ENCODE data around the gene COBL. TPM values are rescaled to one million over a fixed set of nuclear protein-coding genes. Genes with fewer than 3 reads are reported as not detected.

The COBL gene
- total RNA-seq, 1 experiment from 2014 or later, result 63.6 TPM

DNA sequence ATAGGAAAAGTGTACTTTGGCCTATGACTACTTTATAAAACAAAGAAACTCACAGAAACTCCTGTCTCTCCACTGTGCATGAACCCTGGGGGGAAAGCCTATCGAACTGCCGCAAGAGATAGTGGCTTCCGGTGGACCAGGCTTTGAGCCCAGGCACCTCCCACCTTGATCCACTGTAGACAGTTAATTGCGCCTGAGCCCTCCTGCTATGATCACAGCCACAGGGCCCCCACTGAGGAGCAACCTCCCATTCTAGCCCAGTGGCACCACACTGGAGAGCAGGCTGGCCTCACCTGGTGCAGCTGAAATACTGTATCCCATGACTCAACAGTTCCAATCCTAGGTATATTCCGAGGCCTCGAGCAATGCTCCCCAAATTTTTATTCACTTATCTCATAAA, 98.8 kb downstream of the COBL start:
- Histone ChIP-seq H3K27me3 (replicated peaks; ENCODE audit: control insufficient read depth, insufficient read depth, low read length) (no peaks in the 10 kb centered on the region), H3K36me3 (ENCODE audit: control insufficient read depth, insufficient read depth, low read length) (peaks cover 2% of the 10 kb centered on the region; the same call in 1 of the 2 replicates), H3K4me3 (ENCODE audit: low read depth, low read length) (no peak overlapping the region), H3K4me1 (no peaks in the 10 kb centered on the region), H3K9me3 (no peaks in the 10 kb centered on the region)
- no TSS peak for BruUV-seq (replicated peaks)
- Mint-ChIP-seq H3K36me3 (ENCODE audit: insufficient read depth, unreplicated experiment) (peaks cover 31% of the 10 kb centered on the region), H3K9me3 (ENCODE audit: unreplicated experiment) (no peaks in the 10 kb centered on the region), H3K4me1 (ENCODE audit: low read depth, unreplicated experiment) (no peaks in the 10 kb centered on the region), H3K27me3 (ENCODE audit: insufficient read depth, unreplicated experiment) (no peaks in the 10 kb centered on the region), H3K4me3 (ENCODE audit: unreplicated experiment) (no peak overlapping the region), H3K27ac (ENCODE audit: unreplicated experiment) (no peak overlapping the region)
- intact Hi-C loops (cut with micrococcal nuclease; ENCODE audit: unreplicated experiment), result no loop called here
- TF ChIP-seq, protein P1, sequence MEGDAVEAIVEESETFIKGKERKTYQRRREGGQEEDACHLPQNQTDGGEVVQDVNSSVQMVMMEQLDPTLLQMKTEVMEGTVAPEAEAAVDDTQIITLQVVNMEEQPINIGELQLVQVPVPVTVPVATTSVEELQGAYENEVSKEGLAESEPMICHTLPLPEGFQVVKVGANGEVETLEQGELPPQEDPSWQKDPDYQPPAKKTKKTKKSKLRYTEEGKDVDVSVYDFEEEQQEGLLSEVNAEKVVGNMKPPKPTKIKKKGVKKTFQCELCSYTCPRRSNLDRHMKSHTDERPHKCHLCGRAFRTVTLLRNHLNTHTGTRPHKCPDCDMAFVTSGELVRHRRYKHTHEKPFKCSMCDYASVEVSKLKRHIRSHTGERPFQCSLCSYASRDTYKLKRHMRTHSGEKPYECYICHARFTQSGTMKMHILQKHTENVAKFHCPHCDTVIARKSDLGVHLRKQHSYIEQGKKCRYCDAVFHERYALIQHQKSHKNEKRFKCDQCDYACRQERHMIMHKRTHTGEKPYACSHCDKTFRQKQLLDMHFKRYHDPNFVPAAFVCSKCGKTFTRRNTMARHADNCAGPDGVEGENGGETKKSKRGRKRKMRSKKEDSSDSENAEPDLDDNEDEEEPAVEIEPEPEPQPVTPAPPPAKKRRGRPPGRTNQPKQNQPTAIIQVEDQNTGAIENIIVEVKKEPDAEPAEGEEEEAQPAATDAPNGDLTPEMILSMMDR (IDR thresholded peaks at IDR 0.05; ENCODE audit: insufficient read depth in 1 of 2, low read depth in 1 of 2, low read length in 1 of 2, severe bottlenecking in 1 of 2, unreplicated experiment in 1 of 2), result no peak
- CTCF ChIA-PET, result no interaction called here
- no peak for DNase-seq
- POLR2A ChIA-PET, result no interaction called here

DNA sequence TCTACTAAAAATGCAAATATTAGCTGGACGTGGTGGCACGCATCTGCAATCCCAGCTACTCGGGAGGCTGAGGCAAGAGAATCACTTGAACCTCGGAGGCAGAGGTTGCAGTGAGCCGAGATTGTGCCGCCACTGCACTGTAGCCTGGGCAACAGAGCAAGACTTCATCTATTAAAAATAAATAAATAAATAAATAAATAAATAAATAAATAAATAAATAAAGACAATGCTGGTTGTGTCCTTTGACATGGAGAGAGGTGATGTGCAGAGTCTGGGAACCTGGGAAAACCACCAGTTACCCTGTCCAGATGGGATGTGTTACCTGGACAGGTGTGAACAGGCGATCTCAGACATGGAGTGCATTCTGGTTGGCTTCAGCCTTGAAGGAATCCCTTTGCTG, 102.5 kb downstream of the COBL start:
- Histone ChIP-seq H3K4me1 (peaks cover 25% of the 10 kb centered on the region), H3K4me3 (ENCODE audit: low read depth, low read length) (no peak overlapping the region), H3K36me3 (ENCODE audit: control insufficient read depth, insufficient read depth, low read length) (peaks cover 2% of the 10 kb centered on the region), H3K9me3 (no peaks in the 10 kb centered on the region), H3K27me3 (replicated peaks; ENCODE audit: control insufficient read depth, insufficient read depth, low read length) (no peaks in the 10 kb centered on the region)
- Mint-ChIP-seq H3K27ac (ENCODE audit: unreplicated experiment) (no peak overlapping the region), H3K36me3 (ENCODE audit: insufficient read depth, unreplicated experiment) (peaks cover 34% of the 10 kb centered on the region), H3K9me3 (ENCODE audit: unreplicated experiment) (no peaks in the 10 kb centered on the region), H3K27me3 (ENCODE audit: insufficient read depth, unreplicated experiment) (no peaks in the 10 kb centered on the region), H3K4me3 (ENCODE audit: unreplicated experiment) (no peak overlapping the region), H3K4me1 (ENCODE audit: low read depth, unreplicated experiment) (peaks cover 12% of the 10 kb centered on the region)
- CTCF ChIA-PET, result no interaction called here
- POLR2A ChIA-PET, result no interaction called here
- no TSS peak for BruUV-seq (replicated peaks)
- intact Hi-C loops (cut with micrococcal nuclease; ENCODE audit: unreplicated experiment), result no loop called here
- TF ChIP-seq, protein P1 (IDR thresholded peaks at IDR 0.05; ENCODE audit: insufficient read depth in 1 of 2, low read depth in 1 of 2, low read length in 1 of 2, severe bottlenecking in 1 of 2, unreplicated experiment in 1 of 2), result no peak
- DNase-seq, result no peak

DNA sequence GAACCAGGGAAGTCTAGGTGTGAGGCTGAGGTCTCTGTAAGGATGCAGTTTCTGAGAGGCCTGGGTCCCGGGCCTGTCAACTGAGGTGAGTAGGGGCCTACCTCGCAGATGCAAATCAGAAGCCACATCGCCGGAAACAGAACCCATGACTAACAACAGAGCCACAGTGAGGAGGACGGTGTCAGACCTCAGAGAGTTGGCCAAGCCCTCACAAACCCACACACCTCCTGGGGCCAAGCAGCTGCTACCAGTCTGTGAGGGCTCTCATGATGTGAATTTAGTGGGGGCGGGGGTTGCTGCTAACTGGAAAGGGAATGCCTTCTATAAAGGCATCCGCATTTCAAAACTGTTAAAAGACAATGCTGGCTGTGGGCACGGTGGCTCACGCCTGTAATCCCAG, 103.0 kb downstream of the COBL start:
- H3K27me3 Mint-ChIP-seq (ENCODE audit: insufficient read depth, unreplicated experiment), result no peaks in the 10 kb centered on the region
- no peak overlapping the region for H3K27ac Mint-ChIP-seq (ENCODE audit: unreplicated experiment)
- peaks cover 30% of the 10 kb centered on the region for H3K4me1 ChIP-seq
- intact Hi-C loops (cut with micrococcal nuclease; ENCODE audit: unreplicated experiment), result no loop called here
- no peaks in the 10 kb centered on the region for H3K9me3 Mint-ChIP-seq (ENCODE audit: unreplicated experiment)
- no peaks in the 10 kb centered on the region for H3K27me3 ChIP-seq (replicated peaks; ENCODE audit: control insufficient read depth, insufficient read depth, low read length)
- no peaks in the 10 kb centered on the region for H3K9me3 ChIP-seq
- no TSS peak for BruUV-seq (replicated peaks)
- H3K4me3 ChIP-seq (ENCODE audit: low read depth, low read length), result no peak overlapping the region
- H3K36me3 Mint-ChIP-seq (ENCODE audit: insufficient read depth, unreplicated experiment), result peaks cover 32% of the 10 kb centered on the region
- H3K4me3 Mint-ChIP-seq (ENCODE audit: unreplicated experiment), result no peak overlapping the region
- POLR2A ChIA-PET, result no interaction called here
- TF ChIP-seq, protein P1 (IDR thresholded peaks at IDR 0.05; ENCODE audit: insufficient read depth in 1 of 2, low read depth in 1 of 2, low read length in 1 of 2, severe bottlenecking in 1 of 2, unreplicated experiment in 1 of 2), result no peak
- CTCF ChIA-PET, result no interaction called here
- no peak for DNase-seq
- peaks cover 16% of the 10 kb centered on the region for H3K4me1 Mint-ChIP-seq (ENCODE audit: low read depth, unreplicated experiment)
- H3K36me3 ChIP-seq (ENCODE audit: control insufficient read depth, insufficient read depth, low read length), result peaks cover 2% of the 10 kb centered on the region

Data from Caco-2 (cell line).